PFSK-1 (cell line): Measurements from ENCODE around the gene KDM1A.

Experiments
- FOXP2 ChIP-seq: optimal IDR thresholded peaks from 2 replicates; pipeline ENCODE3; 2011; ENCODE audit warnings: borderline replicate concordance, control low read depth, inconsistent platforms; ENCODE audit not compliant: insufficient read depth; ENCODE audit errors: extremely low read length, extremely low read depth
- POLR2AphosphoS5 ChIP-seq: IDR thresholded peaks from 2 replicates; pipeline ENCODE4 v1.6.1; 2012; ENCODE audit warnings: low read depth, mild to moderate bottlenecking, control low read depth, low read length, moderate library complexity
- REST ChIP-seq, 2 experiments: IDR thresholded peaks; 2 replicates each; pipeline versions ENCODE4 v1.6.1 to v1.8.0; 2011 to 2012; ENCODE audit warnings: low read depth in 2 of 2, low read length in 2 of 2, control low read depth in 1 of 2, inconsistent platforms in 1 of 2, mild to moderate bottlenecking in 1 of 2, moderate library complexity in 1 of 2; ENCODE audit not compliant: insufficient read depth in 1 of 2
- SIN3A ChIP-seq: IDR thresholded peaks from 2 replicates; pipeline ENCODE4 v1.6.1; 2012; ENCODE audit warnings: mild to moderate bottlenecking, low read length, moderate library complexity, borderline replicate concordance; ENCODE audit not compliant: insufficient read depth
- TAF1 ChIP-seq: IDR thresholded peaks from 2 replicates; pipeline ENCODE4 v1.6.1; 2012; ENCODE audit warnings: low read length, control low read depth, borderline replicate concordance; ENCODE audit not compliant: insufficient read depth

Gene KDM1A

GRCh38 chr1:22983944-22984343, 35.3 kb upstream of the KDM1A start:
- no peak for TF ChIP-seq TAF1
- no peak for TF ChIP-seq SIN3A
- TF ChIP-seq POLR2AphosphoS5: no peak
- no peak for TF ChIP-seq REST (IDR thresholded peaks at IDR 0.05; ENCODE audit: insufficient read depth in 1 of 2, low read depth in 2 of 2, low read length in 2 of 2)
- no peak for TF ChIP-seq FOXP2

GRCh38 chr1:22995774-22996173, 23.5 kb upstream of the KDM1A start:
- no peak for TF ChIP-seq POLR2AphosphoS5
- no peak for TF ChIP-seq SIN3A
- TF ChIP-seq FOXP2: no peak
- no peak for TF ChIP-seq TAF1
- TF ChIP-seq REST (IDR thresholded peaks at IDR 0.05; ENCODE audit: insufficient read depth in 1 of 2, low read depth in 2 of 2, low read length in 2 of 2): no peak

- no peak for TF ChIP-seq TAF1
- no peak for TF ChIP-seq FOXP2
- TF ChIP-seq SIN3A: no peak
- no peak for TF ChIP-seq POLR2AphosphoS5
- TF ChIP-seq REST (IDR thresholded peaks at IDR 0.05; ENCODE audit: insufficient read depth in 1 of 2, low read depth in 2 of 2, low read length in 2 of 2): no peak
These were observed 15.2 kb upstream of the KDM1A start for GRCh38 chr1:23004112-23004511.

GRCh38 chr1:23007106-23007505, 12.2 kb upstream of the KDM1A start:
- no peak for TF ChIP-seq POLR2AphosphoS5
- no peak for TF ChIP-seq FOXP2
- TF ChIP-seq REST (IDR thresholded peaks at IDR 0.05; ENCODE audit: insufficient read depth in 1 of 2, low read depth in 2 of 2, low read length in 2 of 2): no peak
- TF ChIP-seq SIN3A: no peak
- TF ChIP-seq TAF1: no peak

GRCh38 chr1:23008901-23009300, 10.4 kb upstream of the KDM1A start:
- TF ChIP-seq POLR2AphosphoS5: no peak
- no peak for TF ChIP-seq SIN3A
- no peak for TF ChIP-seq TAF1
- no peak for TF ChIP-seq FOXP2
- no peak for TF ChIP-seq REST (IDR thresholded peaks at IDR 0.05; ENCODE audit: insufficient read depth in 1 of 2, low read depth in 2 of 2, low read length in 2 of 2)
